Measurements from ENCODE around the gene TENM3. TPM values are rescaled to one million over a fixed set of nuclear protein-coding genes. Genes with fewer than 3 reads are reported as not detected.

Gene TENM3
- total and polyA plus RNA-seq, 2 of the 8 experiments (the other 6 are each of a cell fraction or from before 2014, with no cell fraction given), result 36.9 to 69.3 TPM

- no peak overlapping the region for H2BK20ac ChIP-seq (ENCODE audit: low read length)
- no peak overlapping the region for H3K9ac ChIP-seq (replicated peaks in 1 of 4; ENCODE audit: extremely low read depth in 1 of 4, low read depth in 3 of 4, low read length in 3 of 4)
- no peak overlapping the region for H3K4me2 ChIP-seq (ENCODE audit: insufficient read depth in 1 of 2, low read depth in 2 of 2, low read length in 2 of 2)
- no peaks in the 10 kb centered on the region for H3K79me1 ChIP-seq (ENCODE audit: low read depth, low read length)
- no peak overlapping the region for H3K18ac ChIP-seq (ENCODE audit: extremely low read depth, low read length)
- no peak for FAIRE-seq
- H4K5ac ChIP-seq (ENCODE audit: insufficient read length, low read depth, low read length), result no peak overlapping the region
- no peaks in the 10 kb centered on the region for H3K23me2 ChIP-seq (ENCODE audit: low read depth, low read length)
- ChIA-PET CTCF (ENCODE audit: partially characterized antibody) (interaction anchor here (0.6 to 0.7 kb wide), 2 partner anchors 28 to 415 kb away, joined by 3 to 4 read pairs; no protein-coding TSS in a partner anchor), POLR2A (ENCODE audit: partially characterized antibody) (interaction anchor here (0.7 kb wide), 1 partner anchor 471 kb away, joined by 3 read pairs; no protein-coding TSS in a partner anchor)
- peaks cover 0 to 6% (median 0%) of the 10 kb centered on the region in 4 experiments; a peak in 3 of 7 replicates for H3K4me1 ChIP-seq (replicated peaks in 1 of 4; ENCODE audit: control insufficient read depth in 3 of 4, insufficient read depth in 4 of 4, low read length in 3 of 4)
- no peak overlapping the region for H3K4ac ChIP-seq (replicated peaks; ENCODE audit: insufficient read length, low read depth, low read length)
- H2AK5ac ChIP-seq (ENCODE audit: low read depth, low read length), result no peak overlapping the region
- DNase-seq (ENCODE audit: low read depth in 1 of 2, low spot score in 2 of 2), result no peak
- no peaks in the 10 kb centered on the region for H3K9me3 ChIP-seq (ENCODE audit: insufficient read depth in 2 of 2, low read depth in 1 of 2, low read length in 1 of 2)
- no peak overlapping the region for H3K27ac ChIP-seq (ENCODE audit: low read depth, low read length)
- H3K4me3 ChIP-seq (ENCODE audit: extremely low read depth in 1 of 4, insufficient read depth in 2 of 4, low read depth in 3 of 4, low read length in 4 of 4), result no peak overlapping the region
- no peak overlapping the region for H2AFZ ChIP-seq (ENCODE audit: low read length)
- H4K8ac ChIP-seq (ENCODE audit: extremely low read depth, insufficient read depth, low read length), result no peak overlapping the region
- no peak overlapping the region for H4K91ac ChIP-seq (replicated peaks; ENCODE audit: insufficient read length, low read length)
- H2BK15ac ChIP-seq (ENCODE audit: low read length), result no peak overlapping the region
- H2BK120ac ChIP-seq (replicated peaks; ENCODE audit: low read depth, low read length), result no peak overlapping the region
- H2BK5ac ChIP-seq (ENCODE audit: low read depth, low read length), result no peak overlapping the region
- H2BK12ac ChIP-seq (ENCODE audit: low read depth, low read length), result no peak overlapping the region
- H3K56ac ChIP-seq (replicated peaks; ENCODE audit: insufficient read length, low read depth, low read length), result no peak overlapping the region
- H3K14ac ChIP-seq (ENCODE audit: insufficient read length), result no peak overlapping the region
- no peaks in the 10 kb centered on the region for H3K27me3 ChIP-seq (replicated peaks in 1 of 4; ENCODE audit: control insufficient read depth in 3 of 4, extremely low read depth in 1 of 4, insufficient read depth in 3 of 4, low read length in 3 of 4)
- no peaks in the 10 kb centered on the region; a peak in 1 of 8 replicates for H3K36me3 ChIP-seq (ENCODE audit: control insufficient read depth in 2 of 4, insufficient read depth in 4 of 4, low read length in 3 of 4)
- H3K23ac ChIP-seq (ENCODE audit: insufficient read length), result no peak overlapping the region
- H3K79me2 ChIP-seq (ENCODE audit: control insufficient read depth in 1 of 2, insufficient read depth in 2 of 2, low read length in 2 of 2), result no peaks in the 10 kb centered on the region
- H4K20me1 ChIP-seq (replicated peaks in 1 of 2; ENCODE audit: control insufficient read depth in 1 of 2, insufficient read depth in 2 of 2, low read length in 2 of 2), result no peaks in the 10 kb centered on the region
- 86% methylated on average over 8 of the region's 9 CpGs; no CpG with 5 or more reads in 1 of the 2 experiments for WGBS, 2 experiments (ENCODE audit: extremely low coverage in 1 of 2, insufficient coverage in 1 of 2, insufficient read length in 1 of 2, insufficient replicate concordance in 2 of 2, low coverage in 1 of 2, low lambda C conversion rate in 2 of 2, missing lambda C conversion rate in 1 of 2)
- TF ChIP-seq POU5F1 (IDR thresholded peaks at IDR 0.05; ENCODE audit: low read depth, low read length), result no peak
- no peak for TF ChIP-seq CHD2 (IDR thresholded peaks at IDR 0.05; ENCODE audit: low read length)
- TF ChIP-seq HDAC6 (IDR thresholded peaks at IDR 0.05; ENCODE audit: low read depth, low read length), result no peak
- TF ChIP-seq RFX5 (IDR thresholded peaks at IDR 0.05; ENCODE audit: borderline replicate concordance, low read depth, low read length), result no peak
- TF ChIP-seq MAFK (IDR thresholded peaks at IDR 0.05; ENCODE audit: low read depth, low read length), result no peak
- no peak for TF ChIP-seq SP2 (IDR thresholded peaks at IDR 0.05; ENCODE audit: low read length)
- TF ChIP-seq TBP (IDR thresholded peaks at IDR 0.05; ENCODE audit: low read depth, low read length), result no peak
- no peak for TF ChIP-seq FOSL1 (IDR thresholded peaks at IDR 0.05; ENCODE audit: insufficient read depth, low read depth, low read length)
- no peak for TF ChIP-seq JUND (IDR thresholded peaks at IDR 0.05; ENCODE audit: low read length)
- TF ChIP-seq ZNF274 (IDR thresholded peaks at IDR 0.05; ENCODE audit: borderline replicate concordance, extremely low read depth, low read length), result no peak
- no peak for TF ChIP-seq CTCF (IDR thresholded peaks at IDR 0.05; ENCODE audit: control extremely low read depth in 1 of 3, insufficient read depth in 1 of 3, low read depth in 1 of 3, low read length in 3 of 3)
These were observed 18.9 kb upstream of the TENM3 start for GRCh38 chr4:182224192-182224850.
